GM23338 (cell line): ENCODE measurements around the gene APC2. TPM values are rescaled to one million over a fixed set of nuclear protein-coding genes. Genes with fewer than 3 reads are reported as not detected.
A peak's percentile ranks its signal among the peaks of the same experiment; 100 is the strongest.

ENCODE experiments used
- ATAC-seq: fragments of 200-7000 bp; cut with Tn5 transposase; 3 replicates; pipeline ENCODE4 v1.9.1; 2020
- DNase-seq: peaks from one replicate; pipeline ENCODE4 v3.0.0-alpha.2; 2015; ENCODE audit warnings: low spot score
- H2AFZ ChIP-seq: fragments of 200-600 bp; sonication (generic); 2 replicates; pipeline ENCODE4 v1.8.0; 2016; ENCODE audit warnings: antibody characterized with exemption, mild to moderate bottlenecking, moderate library complexity
- H3F3A ChIP-seq: fragments of 200-600 bp; sonication (generic); replicated peaks from 2 replicates; pipeline ENCODE4 v1.8.0; 2017; ENCODE audit warnings: antibody characterized with exemption, mixed run types, low read depth
- H3K27ac ChIP-seq: fragments of 200-600 bp; sonication (generic); 2 replicates; pipeline ENCODE4 v1.6.1; 2016; ENCODE audit warnings: low read depth
- H3K27me3 ChIP-seq: fragments of 200-600 bp; sonication (generic); 2 replicates; pipeline ENCODE4 v1.8.0; 2016; ENCODE audit warnings: mild to moderate bottlenecking, mixed run types, moderate library complexity; ENCODE audit not compliant: insufficient read depth
- H3K36me3 ChIP-seq: fragments of 200-600 bp; sonication (generic); 2 replicates; pipeline ENCODE4 v1.8.0; 2016; ENCODE audit warnings: mild to moderate bottlenecking; ENCODE audit not compliant: insufficient read depth
- H3K4me1 ChIP-seq: fragments of 200-600 bp; sonication (generic); 2 replicates; pipeline ENCODE4 v1.8.0; 2016; ENCODE audit warnings: mild to moderate bottlenecking, moderate library complexity; ENCODE audit not compliant: insufficient read depth
- H3K4me2 ChIP-seq: fragments of 200-600 bp; sonication (generic); 2 replicates; pipeline ENCODE4 v1.7.1; 2017; ENCODE audit warnings: mixed run types
- H3K4me3 ChIP-seq: fragments of 200-600 bp; sonication (generic); 2 replicates; pipeline ENCODE4 v1.6.1; 2016; ENCODE audit warnings: mixed run types
- H3K79me2 ChIP-seq: fragments of 200-600 bp; sonication (generic); replicated peaks from 2 replicates; pipeline ENCODE4 v1.8.0; 2017; ENCODE audit warnings: mild to moderate bottlenecking; ENCODE audit not compliant: insufficient read depth
- H3K9me2 ChIP-seq: fragments of 200-600 bp; sonication (generic); 2 replicates; pipeline ENCODE4 v1.8.0; 2017; ENCODE audit not compliant: insufficient read depth
- H4K20me1 ChIP-seq: fragments of 200-600 bp; sonication (generic); replicated peaks from 2 replicates; pipeline ENCODE4 v1.8.0; 2017; ENCODE audit warnings: mild to moderate bottlenecking; ENCODE audit not compliant: insufficient read depth
- H3K27ac Mint-ChIP-seq: 2 replicates; pipeline ENCODE4 v1.8.0; 2020; ENCODE audit warnings: inconsistent platforms, mild to moderate bottlenecking, moderate library complexity, mixed read lengths
- H3K27me3 Mint-ChIP-seq: 3 replicates; pipeline ENCODE4 v1.8.0; 2022; ENCODE audit warnings: low read depth, mild to moderate bottlenecking, moderate library complexity, mixed read lengths, inconsistent platforms; ENCODE audit not compliant: insufficient read depth, poor library complexity
- H3K36me3 Mint-ChIP-seq: 3 replicates; pipeline ENCODE4 v1.8.0; 2021; ENCODE audit warnings: low read depth, mild to moderate bottlenecking, inconsistent platforms, moderate library complexity, mixed read lengths
- H3K4me1 Mint-ChIP-seq: 3 replicates; pipeline ENCODE4 v1.8.0; 2020; ENCODE audit warnings: mild to moderate bottlenecking, inconsistent platforms, mixed read lengths
- H3K4me3 Mint-ChIP-seq: 3 replicates; pipeline ENCODE4 v1.8.0; 2021; ENCODE audit warnings: moderate library complexity, mild to moderate bottlenecking, inconsistent platforms, mixed read lengths
- H3K9me3 Mint-ChIP-seq: 3 replicates; pipeline ENCODE4 v1.8.0; 2020; ENCODE audit warnings: moderate library complexity, mild to moderate bottlenecking, inconsistent platforms, mixed read lengths
- CREB1 ChIP-seq: fragments of 250-450 bp; sonication (Bioruptor Pico); IDR thresholded peaks from 2 replicates; pipeline ENCODE4 v1.5.0; 2020; ENCODE audit warnings: low read depth, mild to moderate bottlenecking, moderate library complexity
- EZH2 ChIP-seq: fragments of 200-600 bp; sonication (generic); IDR thresholded peaks from one replicate; pipeline ENCODE4 v1.8.0; 2017; ENCODE audit warnings: antibody characterized with exemption, mild to moderate bottlenecking, low read depth; ENCODE audit not compliant: unreplicated experiment
- EZH2phosphoT487 ChIP-seq: fragments of 200-600 bp; sonication (generic); IDR thresholded peaks from one replicate; pipeline ENCODE4 v1.8.1; 2018; ENCODE audit warnings: antibody characterized with exemption; ENCODE audit not compliant: unreplicated experiment
- NANOG ChIP-seq: IDR thresholded peaks from 2 replicates; pipeline ENCODE4 v1.6.1; 2016; ENCODE audit warnings: antibody characterized with exemption, borderline replicate concordance
- POLR2AphosphoS5 ChIP-seq: IDR thresholded peaks from 2 replicates; pipeline ENCODE4 v1.6.1; 2016; ENCODE audit warnings: antibody characterized with exemption, low read depth
- STAT1 ChIP-seq: IDR thresholded peaks from one replicate; pipeline ENCODE4 v1.6.1; 2016; ENCODE audit warnings: antibody characterized with exemption; ENCODE audit not compliant: unreplicated experiment
- polyA plus RNA-seq: library from polyadenylated mRNA; unstranded; fragments of >200 nt; fragmentation: Nextera tagmentation; extraction: Ambion mirVana; gene quantifications from 2 replicates; pipeline ENCODE4 v1.2.1, GENCODE V29; 2016
- total RNA-seq: library from RNA; depleted of rRNA; stranded (reverse); fragments of >200 nt; shearing (Covaris generic); gene quantifications from 2 replicates; pipeline ENCODE4 v1.2.3, GENCODE V29; 2014
- TF ChIP-seq, protein P1 (sequence below): IDR thresholded peaks from 2 replicates; pipeline ENCODE4 v1.6.1; 2016; ENCODE audit warnings: antibody characterized with exemption

APC2 gene
- total and polyA plus RNA-seq, 2 experiments from 2014 or later = 1.4 to 18.3 TPM

DNA sequence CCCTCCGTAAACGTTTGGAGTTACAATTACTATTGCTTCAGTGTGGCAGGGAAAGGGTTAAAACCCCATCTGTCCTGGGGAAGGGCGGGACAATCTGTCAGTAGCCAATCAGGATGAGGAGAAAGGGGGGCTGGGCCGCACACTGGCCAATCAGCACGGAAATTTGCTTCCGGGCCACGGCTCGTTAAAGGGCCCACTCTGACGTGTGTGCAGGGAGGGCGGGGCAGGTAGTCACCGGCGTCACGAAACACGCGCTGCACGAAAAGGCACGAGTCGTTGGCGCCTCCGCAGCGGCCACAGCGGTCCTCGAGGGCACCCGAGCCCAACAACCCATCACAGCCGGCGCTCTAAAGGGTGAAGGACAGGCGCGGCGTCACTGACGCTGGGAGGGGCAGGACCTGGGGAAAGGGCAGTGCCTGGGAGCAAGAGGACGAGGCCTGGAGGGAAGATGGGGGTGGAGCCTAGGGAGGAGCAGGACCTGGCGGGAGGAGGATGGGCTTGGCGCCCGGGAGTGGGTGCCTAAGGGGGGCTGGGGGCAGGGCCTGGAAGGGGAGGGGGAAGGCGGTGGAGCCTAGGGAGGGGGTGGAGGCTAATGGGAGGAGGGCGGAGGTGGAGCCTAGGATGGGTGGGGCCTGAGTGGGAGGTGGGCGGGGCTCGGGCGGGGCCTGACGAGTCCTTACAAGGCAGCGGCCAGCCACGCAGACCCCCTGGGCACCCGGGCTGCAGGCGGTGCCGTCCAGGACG lies 58.0 kb downstream of the APC2 start:
- H3K36me3 ChIP-seq = no peaks in the 10 kb centered on the region
- H3K27me3 Mint-ChIP-seq = peaks cover 36% of the 10 kb centered on the region
- no peaks in the 10 kb centered on the region for H3K36me3 Mint-ChIP-seq
- peak overlapping the region; percentile 87 for H2AFZ ChIP-seq
- H3K27ac ChIP-seq = 0 out of 2 replicates have a peak overlapping the region, but pooled peaks have one; percentile 77
- peak overlapping the region; percentile 90 for H3K4me3 ChIP-seq
- 0 out of 2 replicates have a peak, but pooled peaks cover 2% of the 10 kb centered on the region for H3K4me1 ChIP-seq
- no peaks in the 10 kb centered on the region for H4K20me1 ChIP-seq
- no peaks in the 10 kb centered on the region for H3K79me2 ChIP-seq
- H3K4me2 ChIP-seq = peak overlapping the region; percentile 87
- no peaks in the 10 kb centered on the region for H3K9me2 ChIP-seq
- TF ChIP-seq, protein P1, sequence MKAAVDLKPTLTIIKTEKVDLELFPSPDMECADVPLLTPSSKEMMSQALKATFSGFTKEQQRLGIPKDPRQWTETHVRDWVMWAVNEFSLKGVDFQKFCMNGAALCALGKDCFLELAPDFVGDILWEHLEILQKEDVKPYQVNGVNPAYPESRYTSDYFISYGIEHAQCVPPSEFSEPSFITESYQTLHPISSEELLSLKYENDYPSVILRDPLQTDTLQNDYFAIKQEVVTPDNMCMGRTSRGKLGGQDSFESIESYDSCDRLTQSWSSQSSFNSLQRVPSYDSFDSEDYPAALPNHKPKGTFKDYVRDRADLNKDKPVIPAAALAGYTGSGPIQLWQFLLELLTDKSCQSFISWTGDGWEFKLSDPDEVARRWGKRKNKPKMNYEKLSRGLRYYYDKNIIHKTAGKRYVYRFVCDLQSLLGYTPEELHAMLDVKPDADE = no peak
- peak; percentile 87 for TF ChIP-seq CREB1 (CRISPR knock-in tag)
- TF ChIP-seq POLR2AphosphoS5 = peak; percentile 66
- TF ChIP-seq EZH2phosphoT487 = no peak
- ATAC-seq = peak; percentile 77
- H3F3A ChIP-seq = peaks cover 12% of the 10 kb centered on the region; the same call in 1 of the 2 replicates
- H3K4me1 Mint-ChIP-seq = peaks cover 2% of the 10 kb centered on the region
- H3K27me3 ChIP-seq = peaks cover 15% of the 10 kb centered on the region
- H3K4me3 Mint-ChIP-seq = peak overlapping the region; percentile 95
- peaks cover 11% of the 10 kb centered on the region; the same call in 2 of the 3 replicates for H3K9me3 Mint-ChIP-seq
- peak; percentile 98 for DNase-seq
- peak overlapping the region; percentile 97 for H3K27ac Mint-ChIP-seq

GRCh38 chr19:1508507-1508856 lies 58.6 kb downstream of the APC2 start:
- Mint-ChIP-seq H3K36me3 (no peaks in the 10 kb centered on the region), H3K4me1 (peaks cover 2% of the 10 kb centered on the region), H3K27me3 (peaks cover 33% of the 10 kb centered on the region), H3K4me3 (peak overlapping the region; percentile 95), H3K9me3 (peaks cover 11% of the 10 kb centered on the region; the same call in 2 of the 3 replicates), H3K27ac (no peak overlapping the region)
- Histone ChIP-seq H3K4me2 (peak overlapping the region; percentile 67), H2AFZ (peak overlapping the region; percentile 86), H3K27me3 (peaks cover 13% of the 10 kb centered on the region; the same call in 1 of the 2 replicates), H3K27ac (no peak overlapping the region), H4K20me1 (no peaks in the 10 kb centered on the region), H3F3A (peaks cover 9% of the 10 kb centered on the region; the same call in 1 of the 2 replicates), H3K9me2 (no peaks in the 10 kb centered on the region), H3K4me3 (peak overlapping the region; percentile 49), H3K79me2 (no peaks in the 10 kb centered on the region), H3K4me1 (no peaks in the 10 kb centered on the region), H3K36me3 (no peaks in the 10 kb centered on the region)
- no peak for DNase-seq
- no peak for TF ChIP-seq EZH2
- no peak for TF ChIP-seq NANOG
- TF ChIP-seq EZH2phosphoT487 = no peak
- TF ChIP-seq STAT1 = no peak
- no peak for TF ChIP-seq POLR2AphosphoS5
- ATAC-seq = no peak
